Suprapubic skin (tissue), 4 donors: Measurements from ENCODE around the gene ARHGEF7.

ENCODE experiments used
- EP300 ChIP-seq: sonication (generic); formaldehyde crosslinking; IDR thresholded peaks from one replicate; pipeline ENCODE4 v1.6.1; 2017; ENCODE audit warnings: antibody characterized with exemption
- POLR2A ChIP-seq, 2 donors: fragments of 450-650 bp; IDR thresholded peaks; one replicate each; pipeline ENCODE4 v1.6.1; 2017; ENCODE audit warnings: antibody characterized with exemption in 2 of 2, mild to moderate bottlenecking in 2 of 2, moderate library complexity in 2 of 2
- POLR2AphosphoS5 ChIP-seq, 3 donors: sonication (generic); formaldehyde crosslinking; IDR thresholded peaks; one replicate each; pipeline ENCODE4 v1.6.1; 2017; ENCODE audit warnings: antibody characterized with exemption in 3 of 3
- TF ChIP-seq, protein P1 (sequence below), 2 donors: fragments of 200-600 bp in 1 of 2; fragments of 450-650 bp in 1 of 2; sonication (generic) in 1 of 2; IDR thresholded peaks; one replicate each; pipeline ENCODE4 v1.5.1; 2016 to 2019; ENCODE audit warnings: antibody characterized with exemption in 2 of 2, mild to moderate bottlenecking in 1 of 2, moderate library complexity in 1 of 2

DNA sequence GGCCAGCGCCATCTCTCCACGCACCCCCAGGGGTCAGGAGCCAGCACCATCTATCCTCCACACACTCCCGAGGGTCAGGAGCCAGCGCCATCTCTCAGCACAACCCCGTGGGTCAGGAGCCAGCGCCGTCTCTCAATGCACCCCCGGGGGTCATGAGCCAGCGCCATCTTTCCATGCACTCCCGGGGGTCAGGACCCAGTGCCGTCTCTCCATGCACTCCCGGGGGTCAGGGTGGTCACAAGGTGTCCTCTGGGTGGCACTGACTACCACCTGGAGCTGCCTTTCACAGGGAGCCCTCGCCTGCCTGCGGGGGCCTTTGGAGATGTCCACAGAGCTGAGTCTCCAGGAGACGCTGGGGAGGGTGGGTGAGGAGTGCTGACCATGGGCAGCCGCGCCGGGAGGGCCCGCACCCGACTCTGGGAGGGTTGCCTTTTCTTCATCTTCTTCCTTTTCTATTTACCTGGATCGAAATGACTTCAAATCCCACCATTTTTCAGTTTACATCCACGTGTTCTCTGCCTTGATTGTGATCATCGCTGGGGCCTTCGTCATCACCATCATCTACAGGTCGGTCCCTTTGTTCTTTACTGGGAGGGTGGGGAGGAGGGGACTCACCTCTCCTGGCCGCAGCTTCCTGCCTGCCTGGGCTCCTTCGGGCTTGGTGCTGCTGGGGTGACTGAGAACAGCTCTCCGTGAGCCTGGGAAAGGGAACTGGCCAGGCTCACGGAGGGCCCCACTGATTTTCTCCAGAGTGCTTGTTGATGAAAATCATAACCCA lies 224.4 kb downstream of the ARHGEF7 start:
- TF ChIP-seq, protein P1, sequence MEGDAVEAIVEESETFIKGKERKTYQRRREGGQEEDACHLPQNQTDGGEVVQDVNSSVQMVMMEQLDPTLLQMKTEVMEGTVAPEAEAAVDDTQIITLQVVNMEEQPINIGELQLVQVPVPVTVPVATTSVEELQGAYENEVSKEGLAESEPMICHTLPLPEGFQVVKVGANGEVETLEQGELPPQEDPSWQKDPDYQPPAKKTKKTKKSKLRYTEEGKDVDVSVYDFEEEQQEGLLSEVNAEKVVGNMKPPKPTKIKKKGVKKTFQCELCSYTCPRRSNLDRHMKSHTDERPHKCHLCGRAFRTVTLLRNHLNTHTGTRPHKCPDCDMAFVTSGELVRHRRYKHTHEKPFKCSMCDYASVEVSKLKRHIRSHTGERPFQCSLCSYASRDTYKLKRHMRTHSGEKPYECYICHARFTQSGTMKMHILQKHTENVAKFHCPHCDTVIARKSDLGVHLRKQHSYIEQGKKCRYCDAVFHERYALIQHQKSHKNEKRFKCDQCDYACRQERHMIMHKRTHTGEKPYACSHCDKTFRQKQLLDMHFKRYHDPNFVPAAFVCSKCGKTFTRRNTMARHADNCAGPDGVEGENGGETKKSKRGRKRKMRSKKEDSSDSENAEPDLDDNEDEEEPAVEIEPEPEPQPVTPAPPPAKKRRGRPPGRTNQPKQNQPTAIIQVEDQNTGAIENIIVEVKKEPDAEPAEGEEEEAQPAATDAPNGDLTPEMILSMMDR (IDR thresholded peaks at IDR 0.05), result no peak
- no peak for TF ChIP-seq POLR2AphosphoS5 (IDR thresholded peaks at IDR 0.05)
- TF ChIP-seq POLR2A (IDR thresholded peaks at IDR 0.05), result no peak
- no peak for TF ChIP-seq EP300
